ENCODE measurements around the gene CAPN14.

The CAPN14 gene

GRCh38 chr2:31227110-31227509 lies 9.8 kb upstream of the CAPN14 start:
- no peak overlapping the region for H3K4me3 ChIP-seq (ENCODE audit: low read depth, low read length)

DNA sequence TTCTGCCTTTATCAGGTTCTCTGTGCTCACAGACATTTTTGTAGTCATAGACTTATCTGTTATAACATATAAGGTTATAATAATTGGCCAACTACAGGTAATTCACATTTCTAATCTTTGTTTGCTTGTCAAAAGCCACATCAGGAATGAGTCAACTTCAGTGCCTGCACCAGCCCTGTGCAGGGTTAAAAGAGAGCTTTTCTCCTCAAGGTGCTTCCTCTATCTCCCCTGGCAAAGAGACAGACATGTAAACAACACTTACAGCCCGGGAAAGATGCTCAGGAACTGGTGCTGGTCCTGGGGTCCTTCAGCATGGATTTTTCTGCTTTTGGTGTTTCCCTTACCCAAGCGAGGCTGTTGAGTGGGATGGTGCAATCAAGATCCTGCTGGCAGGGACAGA lies 9.0 kb upstream of the CAPN14 start:
- no peak overlapping the region for H3K4me3 ChIP-seq (ENCODE audit: low read depth, low read length)

DNA sequence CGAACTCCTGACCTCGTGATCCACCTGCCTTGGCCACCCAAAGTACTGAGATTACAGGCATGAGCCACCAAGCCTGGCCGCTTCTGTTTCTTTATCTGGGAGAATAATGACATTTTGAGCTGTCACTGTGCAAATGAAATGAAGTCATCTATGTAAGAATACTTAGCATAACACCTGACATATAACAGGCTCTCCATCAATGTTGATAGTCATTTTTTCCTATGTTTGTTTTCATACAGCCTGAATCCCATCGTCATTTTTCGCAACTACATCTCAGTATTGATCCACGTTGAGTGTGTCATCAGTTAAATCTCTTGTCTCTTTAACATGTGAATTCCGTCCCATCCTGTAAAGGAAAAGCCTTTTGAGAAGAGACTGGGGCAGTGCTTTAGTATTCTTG lies 6.4 kb upstream of the CAPN14 start:
- H3K4me3 ChIP-seq (ENCODE audit: low read depth, low read length) = no peak overlapping the region

GRCh38 chr2:31223026-31223425 lies 5.7 kb upstream of the CAPN14 start:
- H3K4me3 ChIP-seq (ENCODE audit: low read depth, low read length) = no peak overlapping the region

DNA sequence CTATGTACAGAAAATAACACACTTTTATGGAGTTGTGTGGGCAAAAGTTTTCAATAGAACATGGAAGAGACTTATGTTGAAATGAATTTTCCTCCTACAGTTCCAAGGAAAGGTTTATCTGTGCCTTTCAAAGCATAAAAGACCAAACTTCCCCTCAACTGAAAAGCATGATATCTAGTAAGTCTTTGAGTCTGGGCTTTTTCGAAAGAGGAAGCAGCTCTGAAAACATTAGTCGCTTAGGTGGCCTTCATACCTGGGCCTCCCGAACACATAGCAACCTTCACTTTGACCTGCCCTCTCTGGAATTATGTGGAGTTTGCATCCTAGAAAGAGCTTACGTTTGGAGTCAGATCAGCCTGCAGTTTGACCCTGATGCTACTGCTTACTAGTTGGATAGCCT lies 4.8 kb upstream of the CAPN14 start:
- no peak overlapping the region for H3K4me3 ChIP-seq (ENCODE audit: low read depth, low read length)

DNA sequence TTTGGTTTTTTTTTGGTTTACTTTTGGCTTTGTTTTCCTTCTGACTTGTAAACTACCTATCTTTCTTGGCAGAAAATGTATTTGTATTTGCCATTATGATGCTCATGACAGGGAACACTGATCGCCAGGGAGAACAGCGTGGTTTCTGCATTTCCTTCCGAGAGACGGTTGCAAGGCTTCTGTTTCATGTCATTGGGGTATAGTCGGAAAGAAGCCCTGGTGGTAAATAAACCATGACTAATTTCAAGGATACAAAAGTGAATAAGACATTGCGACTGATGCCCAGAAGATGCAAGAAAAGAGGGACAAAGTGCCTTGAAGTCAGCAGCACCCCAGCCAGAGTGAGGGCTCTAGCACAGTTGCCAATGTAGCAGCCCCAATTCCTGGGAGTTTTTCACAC lies 4.2 kb upstream of the CAPN14 start:
- no peak overlapping the region for H3K4me3 ChIP-seq (ENCODE audit: low read depth, low read length)

- H3K4me3 ChIP-seq (ENCODE audit: low read depth, low read length) = no peak overlapping the region
Measured at GRCh38 chr2:31219131-31219969, 2.0 kb upstream of the CAPN14 start.

- H3K4me3 ChIP-seq (ENCODE audit: low read depth, low read length) = no peak overlapping the region
Measured at GRCh38 chr2:31216734-31217133, 581 bp downstream of the CAPN14 start.

DNA sequence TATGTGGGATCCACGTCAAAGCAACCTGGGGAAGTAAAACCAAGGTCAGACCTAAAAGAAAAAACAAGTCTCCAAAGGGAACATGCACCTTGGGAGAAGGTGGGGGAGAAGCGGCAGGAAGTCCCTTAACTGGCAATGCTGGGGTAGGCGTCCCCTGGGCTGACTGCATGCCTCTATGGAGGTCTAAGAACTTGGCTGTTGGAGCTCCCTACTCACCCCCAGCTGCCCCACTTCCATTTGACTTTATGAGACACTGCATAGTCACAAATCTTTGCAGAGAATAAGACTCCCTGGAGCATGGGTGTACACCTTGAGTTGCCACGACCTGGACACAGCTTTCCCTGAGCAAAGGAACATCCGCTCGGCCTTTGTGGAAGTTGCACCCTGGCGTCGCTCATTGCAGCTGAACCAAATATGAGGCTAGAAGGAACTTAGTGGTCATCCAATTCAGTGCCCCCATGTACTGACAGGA lies 2.8 kb downstream of the CAPN14 start:
- no peak overlapping the region for H3K4me3 ChIP-seq (ENCODE audit: low read depth, low read length)

DNA sequence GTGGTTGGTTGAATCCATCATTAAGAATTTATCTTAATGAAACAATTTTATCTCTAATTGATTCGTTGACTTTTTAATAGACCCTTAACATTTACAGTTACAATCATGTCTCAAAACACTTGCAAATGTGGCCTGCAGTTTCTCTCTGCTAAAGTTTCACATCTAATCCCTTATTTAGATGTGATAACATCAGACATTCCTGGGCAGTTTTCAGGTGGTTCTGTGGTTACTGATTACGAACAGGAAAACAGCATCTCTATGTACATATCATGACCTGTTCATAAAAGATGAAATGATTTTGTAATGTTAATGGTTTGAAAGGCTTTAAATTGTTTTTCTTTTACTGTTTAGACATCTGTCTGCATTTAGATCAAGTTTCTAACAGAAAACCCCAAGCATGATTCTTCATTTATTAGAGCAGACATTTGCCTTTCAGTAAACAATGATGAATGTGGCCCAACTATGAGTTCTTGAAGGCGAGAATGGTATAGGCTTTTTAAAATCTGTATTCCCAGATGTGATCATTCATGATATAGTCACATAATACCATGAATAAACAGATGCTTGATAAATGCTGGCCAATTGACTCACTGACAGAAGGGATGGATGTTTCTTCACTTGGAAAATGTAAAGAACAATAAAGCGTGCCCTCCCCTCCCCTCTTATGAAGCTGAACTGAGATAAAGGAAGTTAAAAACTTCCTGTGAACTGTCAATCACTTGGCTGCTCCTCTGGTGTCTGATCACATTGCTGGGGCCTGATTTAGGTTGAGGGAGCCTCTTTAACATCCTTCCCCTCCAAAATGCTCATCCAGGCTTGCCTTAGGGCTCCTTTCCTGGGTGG lies 3.5 kb downstream of the CAPN14 start:
- H3K4me3 ChIP-seq (ENCODE audit: low read depth, low read length) = no peak overlapping the region

DNA sequence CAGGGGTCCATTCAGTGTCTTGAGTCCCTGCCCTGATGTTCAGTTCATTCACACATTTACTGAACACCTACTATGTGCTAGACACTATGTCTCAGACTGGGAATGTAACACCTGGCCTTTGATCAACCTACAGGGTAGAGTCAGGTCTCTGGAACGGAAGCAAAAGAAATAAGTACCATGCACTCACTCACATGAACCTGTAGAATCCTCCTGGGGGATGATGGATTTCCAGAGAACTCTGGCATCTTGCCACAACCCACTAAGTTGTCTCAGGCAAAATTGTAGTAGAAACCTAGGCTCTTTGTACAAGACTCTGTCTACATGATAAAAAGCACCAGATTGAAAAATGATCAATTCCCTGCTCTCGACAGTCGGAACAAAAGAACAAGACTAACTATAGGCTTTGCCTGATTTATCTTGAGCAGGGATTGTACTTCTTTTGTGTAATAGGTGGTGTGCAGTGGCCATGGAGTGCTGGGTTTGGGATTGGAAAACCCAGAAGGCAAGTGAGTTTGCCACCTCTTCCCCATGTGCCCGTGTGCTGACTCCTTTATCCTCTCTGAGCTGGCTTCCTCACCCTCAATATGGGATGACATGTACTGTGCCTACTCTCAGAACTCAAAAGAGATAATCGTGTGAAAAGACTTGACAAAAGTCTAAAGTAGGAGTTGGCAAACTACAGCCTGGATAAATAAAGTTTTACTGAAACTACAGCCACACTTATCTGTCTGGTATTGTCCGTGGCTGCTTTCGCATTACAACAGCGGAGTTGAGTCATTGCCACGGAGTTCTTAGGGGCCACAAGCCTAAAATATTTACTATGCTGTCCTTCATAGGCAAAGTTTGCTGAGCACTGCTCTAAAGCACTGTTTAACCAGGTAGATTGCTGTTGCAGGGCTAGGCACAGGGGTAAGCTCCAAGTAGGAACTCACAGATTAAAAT lies 4.4 kb downstream of the CAPN14 start:
- H3K4me3 ChIP-seq (ENCODE audit: low read depth, low read length) = no peak overlapping the region

DNA sequence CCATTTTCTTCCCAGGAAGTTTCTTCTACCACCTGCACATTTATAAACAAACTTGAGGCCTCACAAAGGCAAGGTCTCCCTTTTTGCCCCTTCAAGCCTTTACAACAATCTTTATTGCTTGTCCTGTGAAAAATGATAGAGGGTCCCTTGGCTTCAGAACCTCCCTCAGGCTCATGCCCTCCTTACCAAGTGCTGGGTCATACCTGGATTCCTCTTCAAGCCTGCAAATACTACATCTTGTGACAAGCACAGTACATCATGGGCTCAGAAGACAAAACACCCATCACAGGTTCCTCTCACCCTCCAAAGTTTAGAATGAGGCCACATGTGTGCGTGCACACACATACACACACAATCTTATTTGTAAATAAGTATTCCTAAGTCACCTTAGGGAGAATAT lies 9.1 kb downstream of the CAPN14 start:
- no peak overlapping the region for H3K4me3 ChIP-seq (ENCODE audit: low read depth, low read length)

DNA sequence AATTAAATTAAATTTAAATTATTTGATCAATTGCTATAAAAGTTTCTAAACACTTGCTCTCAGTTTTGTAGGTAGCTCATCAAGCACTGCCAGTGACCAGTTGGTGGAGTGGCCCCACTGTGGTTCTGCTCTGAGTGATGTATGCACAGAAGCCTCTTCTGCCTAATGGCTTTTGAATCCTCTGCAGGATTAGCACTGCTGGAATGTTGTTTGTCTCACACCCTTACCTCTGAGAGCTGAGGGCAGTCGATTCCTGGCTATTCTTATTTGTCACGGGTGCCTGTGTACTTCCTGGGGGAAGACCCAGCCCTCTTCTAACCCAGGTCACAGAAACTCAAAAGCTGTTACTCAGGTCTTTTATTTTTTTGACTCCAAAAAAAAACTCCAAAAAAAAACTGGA lies 9.5 kb downstream of the CAPN14 start:
- H3K4me3 ChIP-seq (ENCODE audit: low read depth, low read length) = no peak overlapping the region

- H3K4me3 ChIP-seq (ENCODE audit: low read depth, low read length) = no peak overlapping the region
Measured at GRCh38 chr2:31205613-31206012, 11.7 kb downstream of the CAPN14 start.

GRCh38 chr2:31205186-31205585 lies 12.1 kb downstream of the CAPN14 start:
- no peak overlapping the region for H3K4me3 ChIP-seq (ENCODE audit: low read depth, low read length)

DNA sequence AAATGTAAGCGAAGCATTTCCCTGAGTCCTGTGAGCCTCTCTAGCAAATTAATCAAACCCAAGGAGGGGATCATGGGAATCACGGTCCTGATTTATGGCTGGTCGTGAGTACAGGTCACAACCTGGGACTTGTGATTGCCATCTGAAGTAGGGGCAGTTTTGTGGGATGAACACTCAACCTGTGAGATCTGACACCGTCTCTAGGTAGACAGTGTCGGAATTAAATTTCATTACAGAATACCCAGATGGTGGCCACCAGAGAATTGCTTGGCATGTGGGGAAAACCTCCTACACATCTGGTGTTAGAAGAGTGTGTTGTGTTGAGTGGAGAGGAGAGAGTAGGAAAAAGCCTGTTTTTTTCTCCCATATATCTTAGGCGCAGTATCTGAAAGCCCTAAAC lies 12.5 kb downstream of the CAPN14 start:
- H3K4me3 ChIP-seq (ENCODE audit: low read depth, low read length) = no peak overlapping the region

DNA sequence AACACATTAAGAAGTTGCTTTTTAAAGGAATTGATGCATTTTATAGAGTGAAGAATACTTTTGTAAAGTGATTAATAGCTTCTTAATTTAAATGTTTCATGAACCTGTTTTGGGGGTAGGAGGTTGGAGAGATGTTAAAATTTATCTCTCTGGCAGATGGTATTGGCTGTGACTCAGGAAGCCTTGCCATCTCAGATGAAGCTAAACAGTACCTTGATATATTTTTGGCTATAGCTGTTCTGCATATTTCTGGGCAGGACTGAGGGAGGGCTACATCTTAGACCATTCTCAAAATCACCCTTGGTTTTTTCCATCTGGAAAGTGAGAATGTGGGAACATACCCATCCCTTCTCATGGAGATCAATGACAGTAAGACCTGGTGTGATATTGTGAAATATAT lies 13.4 kb downstream of the CAPN14 start:
- H3K4me3 ChIP-seq (ENCODE audit: low read depth, low read length) = no peak overlapping the region

DNA sequence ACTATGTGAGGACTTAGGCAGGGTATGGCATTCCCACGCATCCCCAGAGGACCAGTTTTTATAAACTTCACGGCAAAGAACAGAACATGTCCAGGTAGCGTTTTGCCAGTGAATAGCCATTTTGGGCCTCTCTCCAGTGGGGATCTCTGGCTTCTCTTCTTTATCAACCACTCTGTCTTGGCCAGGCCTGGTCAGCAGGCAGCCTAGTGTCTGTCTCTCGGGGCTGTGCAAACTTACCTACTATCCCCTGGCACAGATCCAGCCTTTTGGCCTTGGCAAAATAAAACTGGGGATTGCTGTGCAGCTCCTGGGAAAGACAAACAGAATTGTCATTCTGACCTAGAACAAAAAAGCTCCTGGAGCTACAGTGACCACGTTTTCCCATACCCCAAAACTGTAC lies 14.5 kb downstream of the CAPN14 start:
- no peak overlapping the region for H3K4me3 ChIP-seq (ENCODE audit: low read depth, low read length)

GRCh38 chr2:31202041-31202440 lies 15.3 kb downstream of the CAPN14 start:
- H3K4me3 ChIP-seq (ENCODE audit: low read depth, low read length) = no peak overlapping the region

DNA sequence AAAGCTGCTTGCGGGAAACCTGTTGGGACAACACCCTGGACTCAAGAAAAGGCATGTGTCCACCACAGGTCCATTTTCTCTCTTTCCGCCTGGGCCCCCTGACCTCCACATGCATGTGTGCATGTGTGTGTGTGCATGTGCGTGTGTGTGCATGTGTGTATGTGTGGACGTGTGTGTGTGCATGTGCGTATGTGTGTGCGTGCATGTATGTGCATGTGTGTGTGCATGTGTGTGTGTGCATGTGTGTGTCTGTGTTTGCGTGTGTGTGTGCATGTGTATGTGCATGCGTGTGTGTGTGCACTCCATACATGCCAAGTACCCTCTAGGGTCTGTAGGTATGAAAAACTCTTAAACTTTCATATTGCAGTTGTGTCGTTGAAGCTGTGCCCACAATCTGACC lies 16.3 kb downstream of the CAPN14 start:
- no peak overlapping the region for H3K4me3 ChIP-seq (ENCODE audit: low read depth, low read length)

DNA sequence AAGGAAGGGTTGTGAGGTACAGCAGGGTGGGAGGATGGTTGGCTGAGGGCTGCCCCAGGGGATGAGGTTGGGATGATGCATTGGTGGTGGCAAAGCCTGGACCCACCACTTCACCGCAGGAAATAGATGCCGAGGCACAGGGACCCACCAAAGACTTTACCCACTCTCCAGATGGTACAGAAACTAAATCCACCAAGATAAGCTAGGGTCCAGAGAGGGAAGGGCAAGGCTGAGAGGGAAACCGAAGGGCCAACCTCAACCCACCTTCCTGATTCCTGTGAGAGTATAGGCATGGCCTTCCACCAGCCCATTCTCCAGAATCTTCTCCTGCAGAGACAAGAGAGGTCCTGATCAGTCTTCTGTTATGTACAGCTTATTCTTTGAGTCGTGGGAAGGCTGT lies 18.1 kb downstream of the CAPN14 start:
- H3K4me3 ChIP-seq (ENCODE audit: low read depth, low read length) = no peak overlapping the region
